HG02884 (cell line): ENCODE data around the gene SPHK2.

Experiments
- ATAC-seq: cut with Tn5 transposase; IDR thresholded peaks from one replicate; pipeline ENCODE4 v1.9.1; 2021; ENCODE audit warnings: mild to moderate bottlenecking, moderate library complexity; ENCODE audit not compliant: unreplicated experiment

Gene SPHK2

GRCh38 chr19:48635966-48636858 is 16.9 kb downstream of the SPHK2 start:
- no peak for ATAC-seq

GRCh38 chr19:48636859-48637448 is 17.6 kb downstream of the SPHK2 start, which contains the start of gene DBP:
TSS of gene DBP (minus strand) at chr19:48637379. CDS start at chr19:48636994, 385 bp downstream.
- ATAC-seq = no peak

GRCh38 chr19:48637449-48637947 is 18.2 kb downstream of the SPHK2 start:
- peak; percentile 58 for ATAC-seq

- ATAC-seq = peak; percentile 23
Observed at GRCh38 chr19:48637948-48638830, 18.9 kb downstream of the SPHK2 start.

GRCh38 chr19:48638831-48639381 is 19.6 kb downstream of the SPHK2 start:
- ATAC-seq = no peak

GRCh38 chr19:48639483-48640375 is 20.4 kb downstream of the SPHK2 start:
- ATAC-seq = no peak

GRCh38 chr19:48641850-48642249 is 22.5 kb downstream of the SPHK2 start:
- no peak for ATAC-seq

GRCh38 chr19:48642862-48643261 is 23.6 kb downstream of the SPHK2 start:
- no peak for ATAC-seq

- no peak for ATAC-seq
Observed at GRCh38 chr19:48644355-48644754, 25.0 kb downstream of the SPHK2 start.

- no peak for ATAC-seq
Observed at GRCh38 chr19:48644839-48645619, 25.7 kb downstream of the SPHK2 start.

- no peak for ATAC-seq
Observed at GRCh38 chr19:48645620-48646000, 26.3 kb downstream of the SPHK2 start.

- ATAC-seq = peak; percentile 80
Observed at GRCh38 chr19:48646001-48646721, 26.9 kb downstream of the SPHK2 start, which contains the start of gene CA11. TSS of gene CA11 (minus strand) at chr19:48646187. CDS start at chr19:48645632, 555 bp downstream.

GRCh38 chr19:48646722-48647216 is 27.5 kb downstream of the SPHK2 start:
- ATAC-seq = no peak

- ATAC-seq = no peak
Observed at GRCh38 chr19:48648134-48648533, 28.8 kb downstream of the SPHK2 start.

- no peak for ATAC-seq
Observed at GRCh38 chr19:48650974-48651682, 31.8 kb downstream of the SPHK2 start.

- ATAC-seq = no peak
Observed at GRCh38 chr19:48651683-48652048, 32.4 kb downstream of the SPHK2 start.

GRCh38 chr19:48654299-48655059 is 35.2 kb downstream of the SPHK2 start:
- ATAC-seq = no peak
